Liver (tissue), 9 donors: ENCODE results near the gene ELL2. TPM values are rescaled to one million over a fixed set of nuclear protein-coding genes. Genes with fewer than 3 reads are reported as not detected.

Source experiments
- DNase-seq: peaks from one replicate; pipeline ENCODE4 v3.0.0-alpha.2; 2017; ENCODE audit warnings: low spot score
- H3K27ac ChIP-seq, 2 donors: one replicate each; pipeline ENCODE4 v1.7.0; 2013; ENCODE audit warnings: inconsistent platforms in 2 of 2, low read length in 2 of 2, control low read depth in 1 of 2, low read depth in 1 of 2, mild to moderate bottlenecking in 1 of 2
- H3K27me3 ChIP-seq, 4 donors: one replicate each; pipeline versions ENCODE4 v1.6.1 to v1.7.0; 2013; ENCODE audit warnings: low read length in 3 of 4, inconsistent platforms in 1 of 4, mild to moderate bottlenecking in 1 of 4, moderate library complexity in 1 of 4; ENCODE audit not compliant: control insufficient read depth in 4 of 4, insufficient read depth in 4 of 4
- H3K36me3 ChIP-seq, 4 donors: one replicate each; pipeline versions ENCODE4 v1.6.1 to v1.7.0; 2013; ENCODE audit warnings: low read length in 3 of 4, mild to moderate bottlenecking in 3 of 4, low read depth in 1 of 4, moderate library complexity in 1 of 4; ENCODE audit not compliant: control insufficient read depth in 4 of 4, insufficient read depth in 3 of 4
- H3K4me1 ChIP-seq, 4 donors: one replicate each; pipeline versions ENCODE4 v1.6.1 to v1.7.0; 2013; ENCODE audit warnings: low read length in 3 of 4, mild to moderate bottlenecking in 3 of 4, moderate library complexity in 1 of 4; ENCODE audit not compliant: control insufficient read depth in 4 of 4, insufficient read depth in 4 of 4
- H3K4me3 ChIP-seq, 3 donors: one replicate each; pipeline versions ENCODE4 v1.6.1 to v1.7.0; 2013; ENCODE audit warnings: low read length in 3 of 3, control low read depth in 1 of 3, low read depth in 1 of 3, mild to moderate bottlenecking in 1 of 3
- H3K9ac ChIP-seq, 2 donors: one replicate each; pipeline ENCODE4 v1.7.0; 2013; ENCODE audit warnings: low read length in 2 of 2, mild to moderate bottlenecking in 2 of 2, moderate library complexity in 2 of 2, control low read depth in 1 of 2, low read depth in 1 of 2
- H3K9me3 ChIP-seq, 4 donors: one replicate each; pipeline versions ENCODE4 v1.6.1 to v1.7.0; 2013; ENCODE audit warnings: low read length in 3 of 4; ENCODE audit not compliant: control insufficient read depth in 4 of 4
- ATF3 ChIP-seq: IDR thresholded peaks from 2 replicates; pipeline ENCODE4 v1.6.1; 2016; ENCODE audit warnings: antibody characterized with exemption
- CTCF ChIP-seq: fragments of 150-350 bp; IDR thresholded peaks from 2 replicates; pipeline ENCODE4 v1.5.1; 2017; ENCODE audit warnings: improper control_type of control experiment, low read depth, low read length; ENCODE audit not compliant: missing input control
- EGR1 ChIP-seq, 2 donors: IDR thresholded peaks; 2 replicates each; pipeline ENCODE4 v1.6.1; 2016 to 2018; ENCODE audit warnings: antibody characterized with exemption in 2 of 2, low read depth in 2 of 2
- FOXA1 ChIP-seq: IDR thresholded peaks from 2 replicates; pipeline ENCODE4 v1.6.1; 2016; ENCODE audit warnings: antibody characterized with exemption
- FOXA2 ChIP-seq: IDR thresholded peaks from 2 replicates; pipeline ENCODE4 v1.6.1; 2016; ENCODE audit warnings: antibody characterized with exemption
- GABPA ChIP-seq, 2 donors: IDR thresholded peaks in 1 of 2; conservative IDR thresholded peaks in 1 of 2; 2 replicates each; pipeline ENCODE4 v1.6.1; 2016; ENCODE audit warnings: antibody characterized with exemption in 2 of 2, mild to moderate bottlenecking in 1 of 2, moderate library complexity in 1 of 2
- HNF4A ChIP-seq, 2 donors: conservative IDR thresholded peaks; 2 replicates each; pipeline ENCODE4 v1.6.1; 2016; ENCODE audit warnings: antibody characterized with exemption in 2 of 2, mild to moderate bottlenecking in 2 of 2
- HNF4G ChIP-seq: IDR thresholded peaks from 2 replicates; pipeline ENCODE4 v1.6.1; 2016; ENCODE audit warnings: antibody characterized with exemption
- JUND ChIP-seq, 2 donors: IDR thresholded peaks; 2 replicates each; pipeline ENCODE4 v1.6.1; 2016; ENCODE audit warnings: antibody characterized with exemption in 2 of 2
- MAX ChIP-seq: IDR thresholded peaks from 2 replicates; pipeline ENCODE4 v1.6.1; 2016; ENCODE audit warnings: antibody characterized with exemption
- NR2F2 ChIP-seq: IDR thresholded peaks from 2 replicates; pipeline ENCODE4 v1.6.1; 2016; ENCODE audit warnings: antibody characterized with exemption
- RAD21 ChIP-seq, 2 donors: IDR thresholded peaks; 2 replicates each; pipeline ENCODE4 v1.6.1; 2016; ENCODE audit warnings: antibody characterized with exemption in 2 of 2, mild to moderate bottlenecking in 2 of 2
- REST ChIP-seq: IDR thresholded peaks from 2 replicates; pipeline ENCODE4 v1.6.1; 2016; ENCODE audit warnings: antibody characterized with exemption, mild to moderate bottlenecking
- RXRA ChIP-seq, 2 donors: IDR thresholded peaks; 2 replicates each; pipeline ENCODE4 v1.6.1; 2017 to 2018; ENCODE audit warnings: antibody characterized with exemption in 2 of 2, mild to moderate bottlenecking in 1 of 2
- SP1 ChIP-seq: IDR thresholded peaks from 2 replicates; pipeline ENCODE4 v1.6.1; 2018; ENCODE audit warnings: antibody characterized with exemption, mild to moderate bottlenecking
- TAF1 ChIP-seq: conservative IDR thresholded peaks from 2 replicates; pipeline ENCODE4 v1.6.1; 2016; ENCODE audit warnings: antibody characterized with exemption, mild to moderate bottlenecking
- YY1 ChIP-seq: IDR thresholded peaks from 2 replicates; pipeline ENCODE4 v1.6.1; 2016; ENCODE audit warnings: antibody characterized with exemption, mild to moderate bottlenecking
- ZBTB33 ChIP-seq: IDR thresholded peaks from 2 replicates; pipeline ENCODE4 v1.6.1; 2016; ENCODE audit warnings: antibody characterized with exemption
- WGBS: extraction: QIAGEN DNeasy Blood & Tissue Kit; methylation state at CpG from one replicate; pipeline ENCODE4 v1.1.7; 2013; 5-methylcytosine and 5-hydroxymethylcytosine counted together
- polyA plus RNA-seq, 2 donors: library from polyadenylated mRNA; stranded (reverse) in 1 of 2; unstranded in 1 of 2; fragments of 200-250 nt in 1 of 2; fragments of >200 nt in 1 of 2; fragmentation: Nextera tagmentation in 1 of 2; extraction: Ambion mirVana in 1 of 2; gene quantifications; one replicate each; pipeline versions ENCODE4 v1.2.1 to v1.2.3, GENCODE V29; 2013 to 2015
- total RNA-seq, 2 donors: library from RNA; depleted of rRNA; stranded (reverse); fragments of >200 nt; gene quantifications; one replicate each; pipeline ENCODE4 v1.2.3, GENCODE V29; 2014
- donor health status: healthy.
- donor health status: healthy.
- donor health status: healthy.
- donor health status: healthy.
- donor health status: healthy.

Gene ELL2
- total and polyA plus RNA-seq, 4 donors, result 21.0 to 64.5 (median 45.9) TPM

GRCh38 chr5:95986937-95987520 lies 25.4 kb upstream of the ELL2 start:
- 37% methylated on average over 5 of the region's 5 CpGs for WGBS

More at GRCh38 chr5:95986937-95987520, 25.4 kb upstream of the ELL2 start:
- H3K9ac ChIP-seq, result peak overlapping the region in 1 of 2 donors; percentile 8
- H3K27me3 ChIP-seq, result no peaks in the 10 kb centered on the region
- peak overlapping the region; percentile 63 to 75 for H3K27ac ChIP-seq
- H3K36me3 ChIP-seq, result no peaks in the 10 kb centered on the region
- no peaks in the 10 kb centered on the region for H3K9me3 ChIP-seq
- H3K4me3 ChIP-seq, result no peak overlapping the region
- TF ChIP-seq FOXA1, result no peak
- TF ChIP-seq JUND (IDR thresholded peaks at IDR 0.05), result peak; percentile 78 to 86
- TF ChIP-seq TAF1, result peak; percentile 63
- TF ChIP-seq REST, result peak; percentile 59
- peak; percentile 61 to 72 for TF ChIP-seq RAD21 (IDR thresholded peaks at IDR 0.05)
- peak; percentile 87 to 90 for TF ChIP-seq RXRA (IDR thresholded peaks at IDR 0.05)
- no peak for TF ChIP-seq GABPA (IDR thresholded peaks at IDR 0.05 in 1 of 2, conservative IDR thresholded peaks at IDR 0.05 in 1 of 2)
- peak; percentile 56 for TF ChIP-seq NR2F2
- TF ChIP-seq HNF4G, result peak; percentile 96
- TF ChIP-seq MAX, result peak; percentile 84
- TF ChIP-seq HNF4A (conservative IDR thresholded peaks at IDR 0.05), result peak; percentile 96 to 98
- peak; percentile 57 for TF ChIP-seq YY1
- TF ChIP-seq CTCF, result no peak
- TF ChIP-seq FOXA2, result peak; percentile 52
- peak; percentile 70 for TF ChIP-seq ZBTB33
- TF ChIP-seq SP1, result peak; percentile 92
- peak in 1 of 2 donors; percentile 54 for TF ChIP-seq EGR1 (IDR thresholded peaks at IDR 0.05; ENCODE audit: low read depth in 2 of 2)
- peak; percentile 68 for TF ChIP-seq ATF3
- no peak for DNase-seq
- H3K4me1 ChIP-seq, result peaks cover 3 to 49% (median 32%) of the 10 kb centered on the region in 4 donors
